Subcutaneous adipose tissue (tissue), 4 donors: ENCODE data around the gene NFIC. TPM values are rescaled to one million over a fixed set of nuclear protein-coding genes. Genes with fewer than 3 reads are reported as not detected.

ENCODE experiments used
- CTCF ChIP-seq: fragments of 450-650 bp; IDR thresholded peaks from one replicate; pipeline ENCODE4 v1.5.1; 2016; ENCODE audit warnings: low read depth, mild to moderate bottlenecking, control low read depth, antibody characterized with exemption, moderate library complexity
- total RNA-seq, 4 donors: library from RNA; depleted of rRNA; stranded (reverse); fragments of >200 nt; gene quantifications; one replicate each; pipeline ENCODE4 v1.1.0, GENCODE V29; 2016

Gene NFIC
- total RNA-seq, 4 donors from 2014 or later: 45.2 to 191 (median 76.8) TPM

GRCh38 chr19:3493651-3494050 is 127.3 kb downstream of the NFIC start:
- no peak for TF ChIP-seq CTCF

- TF ChIP-seq CTCF: no peak
Observed at GRCh38 chr19:3494051-3494450, 127.7 kb downstream of the NFIC start.

- TF ChIP-seq CTCF: no peak
Observed at GRCh38 chr19:3494559-3494958, 128.2 kb downstream of the NFIC start.

- TF ChIP-seq CTCF: no peak
Observed at GRCh38 chr19:3496392-3497273, 130.2 kb downstream of the NFIC start.

GRCh38 chr19:3497757-3498520 is 131.6 kb downstream of the NFIC start:
- TF ChIP-seq CTCF: no peak

GRCh38 chr19:3499738-3500428 is 133.5 kb downstream of the NFIC start:
- TF ChIP-seq CTCF: no peak
